Nephron (organoid): ENCODE measurements around the gene RNF151.
"Not testable (repeated sequence)": the region's sequence is repeated elsewhere in the genome, so short reads cannot be mapped to it uniquely, and the experiment has no call there.

Source experiments
- H3K27ac Mint-ChIP-seq, 3 experiments: 2 replicates each; pipeline ENCODE4 v1.8.0; 2020; ENCODE audit warnings: mixed read lengths in 3 of 3, mild to moderate bottlenecking in 2 of 3, moderate library complexity in 1 of 3
- H3K27me3 Mint-ChIP-seq: 2 replicates; pipeline ENCODE4 v1.8.0; 2021; ENCODE audit warnings: low read depth, mild to moderate bottlenecking, moderate library complexity, mixed read lengths
- H3K36me3 Mint-ChIP-seq: 2 replicates; pipeline ENCODE4 v1.8.0; 2020; ENCODE audit warnings: low read depth, mixed read lengths
- H3K4me1 Mint-ChIP-seq: 2 replicates; pipeline ENCODE4 v1.8.0; 2020; ENCODE audit warnings: mixed read lengths
- H3K4me3 Mint-ChIP-seq, 3 experiments: 2 replicates each; pipeline ENCODE4 v1.8.0; 2020; ENCODE audit warnings: mild to moderate bottlenecking in 3 of 3, mixed read lengths in 3 of 3, moderate library complexity in 2 of 3
- H3K9me3 Mint-ChIP-seq: 2 replicates; pipeline ENCODE4 v1.8.0; 2020; ENCODE audit warnings: mixed read lengths
- CTCF ChIP-seq, 3 experiments: fragments of 200-600 bp; sonication (generic); IDR thresholded peaks; one replicate each; pipeline ENCODE4 v1.5.0; 2021; ENCODE audit warnings: antibody characterized with exemption in 3 of 3; ENCODE audit not compliant: unreplicated experiment in 3 of 3

The RNF151 gene

GRCh38 chr16:2008631-2009163, 42.0 kb downstream of the RNF151 start:
- peak overlapping the region; percentile 84 to 90 (median 86) for H3K4me3 Mint-ChIP-seq
- H3K27ac Mint-ChIP-seq, result peak overlapping the region; percentile 62 to 82 (median 76)
- no peak for TF ChIP-seq CTCF (IDR thresholded peaks at IDR 0.05; ENCODE audit: unreplicated experiment in 3 of 3)
- H3K9me3 Mint-ChIP-seq, result no peaks in the 10 kb centered on the region
- peaks cover 39% of the 10 kb centered on the region for H3K4me1 Mint-ChIP-seq
- H3K27me3 Mint-ChIP-seq, result peaks cover 4% of the 10 kb centered on the region
- no peaks in the 10 kb centered on the region for H3K36me3 Mint-ChIP-seq

- TF ChIP-seq CTCF (IDR thresholded peaks at IDR 0.05; ENCODE audit: unreplicated experiment in 3 of 3), result no peak
- Mint-ChIP-seq H3K27me3 (peaks cover 4% of the 10 kb centered on the region), H3K4me1 (peaks cover 35% of the 10 kb centered on the region), H3K4me3 (peak overlapping the region; percentile 84 to 90 (median 86)), H3K36me3 (no peaks in the 10 kb centered on the region), H3K27ac (peak overlapping the region in 1 of 3 experiments; percentile 62), H3K9me3 (no peaks in the 10 kb centered on the region)
Observed at GRCh38 chr16:2009164-2009711, 42.6 kb downstream of the RNF151 start.

GRCh38 chr16:2009791-2010510, 43.3 kb downstream of the RNF151 start, which contains the start of gene ZNF598:
ZNF598 (minus strand) TSS chr16:2009821.
- peaks cover 4% of the 10 kb centered on the region for H3K27me3 Mint-ChIP-seq
- peaks cover 30% of the 10 kb centered on the region for H3K4me1 Mint-ChIP-seq
- TF ChIP-seq CTCF (IDR thresholded peaks at IDR 0.05; ENCODE audit: unreplicated experiment in 3 of 3), result no peak
- H3K36me3 Mint-ChIP-seq, result no peaks in the 10 kb centered on the region
- peak within 1 kb of the TSS; percentile 90 to 95 (median 92) for H3K4me3 Mint-ChIP-seq
- no peaks in the 10 kb centered on the region for H3K9me3 Mint-ChIP-seq
- peak within 1 kb of the TSS; percentile 95 to 98 (median 98) for H3K27ac Mint-ChIP-seq

- H3K36me3 Mint-ChIP-seq, H3K27ac Mint-ChIP-seq, H3K9me3 Mint-ChIP-seq, H3K27me3 Mint-ChIP-seq: not testable (repeated sequence)
- Mint-ChIP-seq H3K4me3 (peak overlapping the region in 2 of 3 experiments; percentile 8 to 29), H3K4me1 (peaks cover 23% of the 10 kb centered on the region)
Observed at GRCh38 chr16:2011726-2012125, 45.1 kb downstream of the RNF151 start.

- no peak for TF ChIP-seq CTCF (IDR thresholded peaks at IDR 0.05; ENCODE audit: unreplicated experiment in 3 of 3)
- Mint-ChIP-seq H3K36me3 (no peaks in the 10 kb centered on the region), H3K27me3 (peaks cover 4% of the 10 kb centered on the region), H3K4me1 (peaks cover 12% of the 10 kb centered on the region), H3K27ac (peak overlapping the region in 1 of 3 experiments; percentile 18), H3K4me3 (peak overlapping the region in 1 of 3 experiments; percentile 29), H3K9me3 (no peaks in the 10 kb centered on the region)
Observed at GRCh38 chr16:2013527-2013926, 46.9 kb downstream of the RNF151 start.

GRCh38 chr16:2015117-2015946, 48.7 kb downstream of the RNF151 start:
- TF ChIP-seq CTCF (IDR thresholded peaks at IDR 0.05; ENCODE audit: unreplicated experiment in 3 of 3), result no peak
- Mint-ChIP-seq H3K4me3 (no peak overlapping the region), H3K36me3 (no peaks in the 10 kb centered on the region), H3K27me3 (peaks cover 13% of the 10 kb centered on the region), H3K4me1 (peaks cover 2% of the 10 kb centered on the region), H3K9me3 (no peaks in the 10 kb centered on the region), H3K27ac (no peak overlapping the region)
